Pancreas (tissue), 10 donors: ENCODE data around the gene ZNF543. TPM values are rescaled to one million over a fixed set of nuclear protein-coding genes. Genes with fewer than 3 reads are reported as not detected.

Experiments used
- ATAC-seq, 4 donors: fragments of 200-7000 bp; cut with Tn5 transposase; one replicate each; pipeline versions ENCODE4 v1.8.0 to v1.9.1; 2020; ENCODE audit warnings: mild to moderate bottlenecking in 4 of 4, moderate library complexity in 4 of 4
- DNase-seq, 6 donors: peaks; one replicate each; pipeline ENCODE4 v3.0.0-alpha.2; 2020
- FAIRE-seq: peaks from 2 replicates; lab custom pipeline; 2012; peaks lifted over from hg19 to GRCh38; lab: Jason Lieb, UNC
- H3K27ac ChIP-seq, 4 donors: fragments of 200-600 bp; sonication (generic); 1 replicate in 3 of 4; 2 replicates in 1 of 4; pipeline versions ENCODE4 v1.5.0 to v1.8.0; 2020
- H3K27me3 ChIP-seq, 4 donors: fragments of 200-600 bp; one replicate each; pipeline ENCODE4 v1.8.0; 2021
- H3K36me3 ChIP-seq, 3 donors: fragments of 200-600 bp; sonication (generic) in 1 of 3; one replicate each; pipeline versions ENCODE4 v1.5.0 to v1.8.0; 2020 to 2021
- H3K4me1 ChIP-seq, 3 donors: fragments of 200-600 bp; one replicate each; pipeline ENCODE4 v1.8.0; 2021
- H3K4me3 ChIP-seq, 4 donors: fragments of 200-600 bp; sonication (generic) in 2 of 4; one replicate each; pipeline versions ENCODE4 v1.5.0 to v1.8.0; 2020 to 2021
- H3K9me3 ChIP-seq, 4 donors: fragments of 200-600 bp; one replicate each; pipeline ENCODE4 v1.8.0; 2021
- WGBS, 2 donors: extraction: QIAGEN DNeasy Blood & Tissue Kit; methylation state at CpG; one replicate each; pipeline ENCODE4 v1.1.7; 2013; 5-methylcytosine and 5-hydroxymethylcytosine counted together
- intact Hi-C, 3 donors: fragments of 100-400 bp; cut with DNase I; formaldehyde crosslinking; loops; one replicate each; pipeline versions ENCODE4 v1.11.1 to v1.14.2; 2022
- polyA plus RNA-seq, 2 donors: library from polyadenylated mRNA; stranded (reverse); fragments of 200-250 nt; gene quantifications; one replicate each; pipeline ENCODE4 v1.2.3, GENCODE V29; 2013
- total RNA-seq, 6 donors: library from RNA; stranded (reverse); fragmentation: NEBNext Ultra II Directional in 4 of 6; extraction: Animal tissue kit (Norgen Biotek cat#: 25700) in 4 of 6; gene quantifications; one replicate each; pipeline versions ENCODE4 v1.2.1 to v1.2.4, GENCODE V29; 2021 to 2023
- TF ChIP-seq, protein P1 (sequence below), 4 donors: fragments of 200-600 bp; sonication (generic) in 3 of 4; IDR thresholded peaks; one replicate each; pipeline versions ENCODE4 v1.5.0 to v1.8.0; 2021; ENCODE audit warnings: antibody characterized with exemption in 4 of 4
- donor health status: healthy with polysubstance abuse.
- donor health status: DM: no; HTN: no; CAD: no; lungs with moderate emphysema.
- donor health status: DM: no; HTN: no; CAD: no.
- donor health status: control.
- donor health status: control.
- donor health status: Bipolar disorder and iron deficiency.
- donor health status: DM: yes; HTN: yes; CAD: no.
- donor health status: DM: no; HTN: no; CAD: no.
- donor health status: DM: no; HTN: no; CAD: no.
- donor health status: DM: yes; HTN: yes; CAD: no.

ZNF543 gene
- total and polyA plus RNA-seq, 8 donors: 0.76 to 4.1 (median 1.5) TPM

DNA sequence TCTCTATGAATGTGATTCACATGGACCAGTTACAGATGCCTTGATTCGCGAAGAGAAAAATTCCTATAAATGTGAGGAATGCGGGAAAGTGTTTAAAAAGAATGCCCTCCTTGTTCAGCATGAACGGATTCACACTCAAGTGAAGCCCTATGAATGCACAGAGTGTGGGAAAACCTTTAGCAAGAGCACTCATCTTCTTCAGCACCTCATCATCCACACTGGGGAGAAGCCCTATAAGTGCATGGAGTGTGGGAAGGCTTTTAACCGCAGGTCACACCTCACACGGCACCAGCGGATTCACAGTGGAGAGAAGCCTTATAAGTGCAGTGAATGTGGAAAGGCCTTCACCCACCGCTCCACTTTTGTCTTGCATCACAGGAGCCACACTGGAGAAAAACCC lies 7.7 kb downstream of the ZNF543 start:
- peaks cover 0 to 54% (median 15%) of the 10 kb centered on the region in 3 donors for H3K36me3 ChIP-seq
- no peak overlapping the region for H3K4me3 ChIP-seq
- 94 to 97% methylated on average over 8 of the region's 8 CpGs for WGBS, 2 donors
- FAIRE-seq (no peak), ATAC-seq (no peak), DNase-seq (no peak)
- H3K27ac ChIP-seq: no peak overlapping the region
- no peaks in the 10 kb centered on the region for H3K27me3 ChIP-seq
- intact Hi-C loops: no loop called here
- no peaks in the 10 kb centered on the region for H3K9me3 ChIP-seq
- H3K4me1 ChIP-seq: no peaks in the 10 kb centered on the region
- TF ChIP-seq, protein P1, sequence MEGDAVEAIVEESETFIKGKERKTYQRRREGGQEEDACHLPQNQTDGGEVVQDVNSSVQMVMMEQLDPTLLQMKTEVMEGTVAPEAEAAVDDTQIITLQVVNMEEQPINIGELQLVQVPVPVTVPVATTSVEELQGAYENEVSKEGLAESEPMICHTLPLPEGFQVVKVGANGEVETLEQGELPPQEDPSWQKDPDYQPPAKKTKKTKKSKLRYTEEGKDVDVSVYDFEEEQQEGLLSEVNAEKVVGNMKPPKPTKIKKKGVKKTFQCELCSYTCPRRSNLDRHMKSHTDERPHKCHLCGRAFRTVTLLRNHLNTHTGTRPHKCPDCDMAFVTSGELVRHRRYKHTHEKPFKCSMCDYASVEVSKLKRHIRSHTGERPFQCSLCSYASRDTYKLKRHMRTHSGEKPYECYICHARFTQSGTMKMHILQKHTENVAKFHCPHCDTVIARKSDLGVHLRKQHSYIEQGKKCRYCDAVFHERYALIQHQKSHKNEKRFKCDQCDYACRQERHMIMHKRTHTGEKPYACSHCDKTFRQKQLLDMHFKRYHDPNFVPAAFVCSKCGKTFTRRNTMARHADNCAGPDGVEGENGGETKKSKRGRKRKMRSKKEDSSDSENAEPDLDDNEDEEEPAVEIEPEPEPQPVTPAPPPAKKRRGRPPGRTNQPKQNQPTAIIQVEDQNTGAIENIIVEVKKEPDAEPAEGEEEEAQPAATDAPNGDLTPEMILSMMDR (IDR thresholded peaks at IDR 0.05): no peak

DNA sequence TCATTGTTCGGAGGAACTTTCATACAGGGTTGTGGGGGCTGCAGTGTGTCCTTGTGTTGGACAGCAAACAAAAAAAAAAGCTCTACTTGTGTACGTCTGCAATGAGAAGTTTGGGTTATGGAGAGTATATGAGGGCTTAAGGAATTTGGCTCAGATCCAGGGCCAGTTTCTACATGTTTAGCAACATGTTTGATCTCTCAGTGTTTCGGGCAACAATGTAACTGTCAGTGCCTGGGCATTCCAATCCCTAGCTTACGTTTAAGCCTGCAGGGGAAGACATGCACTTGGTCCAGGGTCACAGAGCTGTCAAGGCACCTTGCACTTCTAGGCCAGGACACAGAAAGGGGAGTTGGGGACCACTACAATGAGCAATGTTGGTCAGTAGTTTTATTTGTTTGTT lies 13.9 kb downstream of the ZNF543 start:
- Histone ChIP-seq H3K4me1 (no peaks in the 10 kb centered on the region), H3K27me3 (no peaks in the 10 kb centered on the region), H3K9me3 (no peaks in the 10 kb centered on the region), H3K27ac (no peak overlapping the region), H3K36me3 (no peaks in the 10 kb centered on the region), H3K4me3 (no peak overlapping the region)
- FAIRE-seq (no peak), DNase-seq (no peak), ATAC-seq (no peak)
- TF ChIP-seq, protein P1 (IDR thresholded peaks at IDR 0.05): no peak
- intact Hi-C loops: no loop called here
- 86 to 90% methylated on average over 4 of the region's 4 CpGs for WGBS, 2 donors

DNA sequence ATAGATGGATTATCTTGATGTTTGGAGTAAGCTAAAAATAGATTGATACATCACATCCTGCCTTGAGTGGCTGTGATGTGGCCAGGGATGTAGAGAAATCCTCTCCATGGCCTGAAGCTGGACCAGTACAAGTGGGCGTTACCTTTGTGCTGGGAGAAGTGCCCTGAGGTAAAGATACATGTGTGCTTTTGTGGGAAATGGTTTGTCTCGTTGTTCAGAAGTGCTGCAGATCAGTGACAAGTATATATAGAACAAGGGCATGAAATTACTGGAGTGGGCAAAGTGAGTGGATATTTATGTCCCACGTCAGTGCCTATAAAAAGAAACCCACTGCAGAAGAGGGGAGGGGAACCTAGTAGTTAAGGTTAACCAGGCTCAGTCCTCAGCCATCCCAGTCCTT lies 18.6 kb downstream of the ZNF543 start:
- TF ChIP-seq, protein P1 (IDR thresholded peaks at IDR 0.05): no peak
- Histone ChIP-seq H3K27ac (no peak overlapping the region), H3K4me1 (no peaks in the 10 kb centered on the region), H3K9me3 (no peaks in the 10 kb centered on the region), H3K36me3 (no peaks in the 10 kb centered on the region), H3K4me3 (no peak overlapping the region), H3K27me3 (no peaks in the 10 kb centered on the region)
- intact Hi-C loops: no loop called here
- ATAC-seq (no peak), FAIRE-seq (no peak), DNase-seq (no peak)
- 69 to 72% methylated on average over 3 of the region's 3 CpGs for WGBS, 2 donors

GRCh38 chr19:57342582-57342981 lies 22.3 kb downstream of the ZNF543 start:
- Histone ChIP-seq H3K27me3 (no peaks in the 10 kb centered on the region), H3K9me3 (no peaks in the 10 kb centered on the region), H3K27ac (no peak overlapping the region), H3K4me1 (no peaks in the 10 kb centered on the region), H3K4me3 (no peak overlapping the region), H3K36me3 (no peaks in the 10 kb centered on the region)
- intact Hi-C loops: no loop called here
- ATAC-seq (no peak), FAIRE-seq (no peak), DNase-seq (no peak)
- WGBS, 2 donors: 56 to 64% methylated on average over 6 of the region's 6 CpGs
- TF ChIP-seq, protein P1 (IDR thresholded peaks at IDR 0.05): no peak

- intact Hi-C loops: no loop called here
- Histone ChIP-seq H3K36me3 (no peaks in the 10 kb centered on the region), H3K9me3 (no peaks in the 10 kb centered on the region), H3K4me3 (no peak overlapping the region), H3K27ac (no peak overlapping the region), H3K27me3 (no peaks in the 10 kb centered on the region), H3K4me1 (peaks cover 0 to 3% (median 0%) of the 10 kb centered on the region in 3 donors)
- WGBS, 2 donors: 56 to 73% methylated on average over 3 of the region's 3 CpGs
- FAIRE-seq: no peak
- TF ChIP-seq, protein P1 (IDR thresholded peaks at IDR 0.05): no peak
- ATAC-seq: no peak
- DNase-seq: no peak
Measured at GRCh38 chr19:57348136-57348535, 27.9 kb downstream of the ZNF543 start.
